HG03066 (cell line): ENCODE results near the gene LOXL1.
"Not testable (repeated sequence)": the region's sequence is repeated elsewhere in the genome, so short reads cannot be mapped to it uniquely, and the experiment has no call there.

Experiments used
- ATAC-seq: cut with Tn5 transposase; IDR thresholded peaks from one replicate; pipeline ENCODE4 v1.9.1; 2021; ENCODE audit warnings: low read depth; ENCODE audit not compliant: unreplicated experiment

LOXL1 gene

DNA sequence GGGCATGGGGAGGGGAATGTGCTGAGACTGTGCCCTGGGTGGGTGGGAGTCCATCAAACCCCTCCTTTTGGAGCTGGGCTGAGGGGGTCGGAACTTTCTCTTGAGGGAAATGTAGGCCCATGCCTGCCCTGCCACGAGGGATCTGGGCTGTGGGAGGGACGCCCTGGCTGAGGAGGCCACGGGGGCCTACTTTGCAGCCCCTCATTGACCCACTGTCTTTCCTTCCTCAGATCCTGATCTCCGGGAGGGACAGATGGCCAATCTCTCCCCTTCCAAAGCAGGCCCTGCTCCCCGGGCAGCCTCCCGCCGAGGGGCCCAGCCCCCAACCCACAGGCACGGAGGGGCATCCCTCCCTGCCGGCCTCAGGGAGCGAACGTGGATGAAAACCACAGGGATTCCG, 25.3 kb downstream of the LOXL1 start:
- ATAC-seq = no peak

GRCh38 chr15:73952171-73952912, 26.1 kb downstream of the LOXL1 start:
- no peak for ATAC-seq

- no peak for ATAC-seq
Observed at GRCh38 chr15:73952913-73953750, 26.9 kb downstream of the LOXL1 start.

DNA sequence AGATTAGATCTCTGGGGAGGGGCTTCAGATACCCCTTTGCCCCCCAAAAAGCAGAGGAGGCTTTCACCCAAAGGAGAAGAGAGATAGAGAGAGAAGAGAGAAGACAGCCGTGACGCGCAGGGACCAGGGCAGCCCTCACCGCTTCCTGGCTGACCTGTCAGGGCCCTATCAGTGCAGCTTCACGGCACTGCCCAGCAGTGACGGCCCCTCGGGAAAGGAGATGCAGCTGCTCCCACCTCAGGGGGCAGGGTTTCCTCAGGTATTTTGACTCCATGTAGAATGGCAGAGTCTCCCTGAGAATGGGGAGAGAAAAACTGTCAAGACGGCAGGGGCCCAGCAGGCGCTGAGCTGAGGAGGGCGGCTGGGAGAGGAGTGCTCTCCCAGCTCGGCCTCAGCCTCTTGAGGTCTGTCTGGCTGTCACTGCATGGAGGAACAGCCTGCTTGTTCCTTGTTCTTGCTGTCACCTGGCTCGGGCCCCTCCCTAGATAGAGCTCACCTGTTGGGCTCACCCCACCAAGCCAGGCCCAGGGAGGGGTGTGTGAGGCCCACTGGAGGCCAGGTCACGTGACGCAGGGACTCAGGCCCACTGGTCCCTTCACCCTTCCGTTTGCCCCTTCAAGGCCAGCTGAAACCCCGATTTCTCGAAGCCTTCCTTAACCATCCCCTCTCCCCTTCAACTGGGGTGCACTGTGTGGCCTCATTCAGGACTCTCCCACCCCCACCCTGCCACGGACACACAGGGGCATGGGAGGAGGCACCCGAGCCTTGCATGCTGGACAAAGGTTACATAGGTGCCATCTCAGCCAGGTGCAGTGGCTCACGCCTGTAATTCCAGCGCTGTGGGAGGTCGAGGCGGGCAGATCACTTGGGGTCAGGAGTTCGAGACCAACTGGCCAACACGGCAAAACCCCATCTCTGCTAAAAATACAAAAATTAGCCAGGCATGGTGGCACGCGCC, 28.2 kb downstream of the LOXL1 start:
- no peak for ATAC-seq

GRCh38 chr15:73955326-73955725, 29.1 kb downstream of the LOXL1 start:
- no peak for ATAC-seq

GRCh38 chr15:73955861-73956742, 29.8 kb downstream of the LOXL1 start:
- no peak for ATAC-seq

DNA sequence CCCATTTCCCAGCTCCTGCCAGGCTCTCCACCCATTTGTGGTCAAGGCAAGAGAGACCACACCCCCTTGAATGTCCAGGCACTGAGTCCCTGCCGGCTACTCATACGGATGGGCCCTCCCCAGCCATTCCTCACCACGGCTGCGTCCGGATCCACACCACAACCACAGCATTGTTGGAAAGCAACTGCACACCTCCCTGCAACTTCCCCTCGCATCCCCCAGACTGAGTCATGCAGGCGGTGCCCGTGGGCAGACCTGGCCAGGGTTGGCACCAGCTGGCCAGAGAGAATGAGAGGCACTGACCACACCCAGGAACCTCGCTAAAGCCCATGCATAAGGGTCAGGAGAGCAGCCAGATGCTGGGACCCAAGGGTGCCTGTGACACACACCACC, 30.5 kb downstream of the LOXL1 start:
- no peak for ATAC-seq

DNA sequence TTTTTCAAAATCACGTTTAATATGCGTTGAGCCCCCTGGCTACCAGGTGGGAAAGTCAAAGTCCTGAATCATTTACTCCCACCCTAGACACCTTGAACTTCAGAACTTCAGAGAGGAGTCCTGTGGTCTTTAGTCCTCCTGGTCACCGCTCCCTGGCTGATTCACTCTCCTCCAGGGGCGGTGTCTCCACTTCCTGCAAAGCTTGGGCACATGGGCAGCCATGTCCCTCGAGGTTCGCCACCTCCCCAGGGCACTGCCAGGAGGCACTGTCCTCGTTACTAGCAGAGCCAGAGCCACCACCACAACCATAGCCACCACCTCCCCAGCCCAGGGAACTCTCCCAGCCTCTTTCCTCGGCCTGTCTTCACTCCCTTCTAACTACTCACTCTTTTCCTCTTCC, 31.0 kb downstream of the LOXL1 start:
- ATAC-seq = no peak

DNA sequence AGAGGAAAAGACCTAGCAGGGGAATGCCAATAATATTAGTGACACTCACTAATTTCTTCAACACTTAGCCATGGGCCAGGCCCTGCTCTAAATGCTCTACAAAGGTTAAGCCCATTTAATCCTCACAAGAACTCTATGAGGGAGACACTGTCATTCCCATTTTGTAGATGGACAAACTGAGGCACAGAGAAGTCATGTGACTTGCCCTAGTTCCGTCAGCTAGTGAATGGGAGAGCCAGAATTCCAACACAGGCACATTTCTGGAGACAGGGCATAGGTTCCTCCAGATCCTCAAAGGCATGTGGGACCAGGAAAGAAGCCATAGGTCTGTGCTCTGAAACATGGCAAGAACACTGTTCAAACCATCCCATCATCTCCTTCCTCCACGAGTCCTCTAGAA, 31.5 kb downstream of the LOXL1 start:
- no peak for ATAC-seq

DNA sequence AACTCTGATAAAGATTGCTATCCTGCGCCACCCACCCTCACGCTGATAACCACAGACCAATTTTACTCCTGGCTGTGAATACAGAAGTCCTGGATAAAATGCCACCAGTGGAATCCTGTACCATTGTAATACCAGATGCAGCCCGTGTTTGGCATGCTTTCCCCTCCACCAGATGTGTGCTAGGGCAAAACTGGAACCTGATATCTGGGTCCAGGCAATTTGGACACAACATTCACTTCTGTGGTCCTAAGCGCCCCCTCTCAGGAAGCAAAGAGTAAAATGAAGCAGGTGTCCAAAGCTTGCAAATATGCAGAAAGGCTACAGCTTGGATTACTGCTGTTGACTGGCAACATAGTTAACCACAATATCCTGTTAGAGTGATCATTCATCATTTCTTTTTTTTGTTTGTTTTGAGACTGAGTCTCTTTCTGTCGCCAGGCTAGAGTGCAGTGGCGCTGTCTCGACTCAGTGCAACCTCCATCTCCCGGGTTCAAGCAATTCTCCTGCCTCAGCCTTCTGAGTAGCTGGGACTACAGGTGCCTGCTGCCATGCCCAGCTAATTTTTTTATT, 32.8 kb downstream of the LOXL1 start:
- ATAC-seq = no peak

DNA sequence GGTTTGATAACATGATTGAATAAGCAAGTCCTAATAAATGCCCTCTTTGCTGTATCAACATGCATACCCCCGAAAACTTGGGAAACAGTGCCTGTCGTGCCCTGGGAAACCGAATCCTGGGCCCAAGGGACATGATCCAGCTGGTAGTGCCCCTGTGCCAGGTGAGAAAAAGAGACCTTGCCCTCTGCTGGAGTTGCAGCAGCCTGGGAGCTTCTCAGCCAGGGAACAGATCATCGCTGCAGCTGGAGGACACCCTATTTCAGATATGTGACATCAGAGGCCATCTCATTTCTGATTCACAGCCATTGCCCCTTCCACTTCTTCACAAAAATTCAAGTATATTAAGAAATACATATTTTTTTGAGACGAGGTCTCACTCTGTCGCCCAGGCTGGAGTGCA, 33.5 kb downstream of the LOXL1 start:
- ATAC-seq = no peak

DNA sequence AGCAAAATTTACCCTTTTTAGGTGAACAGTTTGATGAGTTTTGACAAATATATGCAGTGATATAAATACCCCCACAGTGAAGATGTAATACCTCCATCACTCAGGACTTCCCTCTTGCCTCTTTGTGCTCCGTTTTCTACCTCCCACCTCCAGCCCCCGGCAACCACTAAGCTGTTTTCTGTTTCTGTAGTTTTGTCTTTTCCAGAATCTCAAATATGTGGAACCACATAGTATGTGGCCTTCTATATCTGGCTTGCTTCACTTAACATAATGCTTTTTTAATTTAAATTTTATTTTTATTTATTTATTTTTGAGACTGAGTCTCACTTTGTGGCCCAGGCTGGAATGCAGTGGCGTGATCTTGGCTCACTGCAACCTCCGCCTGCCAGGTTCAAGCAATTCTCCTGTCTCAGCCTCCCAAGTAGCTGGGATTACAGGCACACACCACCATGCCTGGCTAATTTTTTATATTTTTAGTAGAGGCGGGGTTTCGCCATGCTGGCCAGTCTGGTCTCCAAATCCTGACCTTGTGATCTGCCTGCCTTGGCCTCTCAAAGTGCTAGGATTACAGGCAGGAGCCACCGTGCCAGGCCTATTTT, 34.3 kb downstream of the LOXL1 start:
- ATAC-seq = not testable (repeated sequence)

- ATAC-seq = no peak
Observed at GRCh38 chr15:73962433-73962832, 36.2 kb downstream of the LOXL1 start.

DNA sequence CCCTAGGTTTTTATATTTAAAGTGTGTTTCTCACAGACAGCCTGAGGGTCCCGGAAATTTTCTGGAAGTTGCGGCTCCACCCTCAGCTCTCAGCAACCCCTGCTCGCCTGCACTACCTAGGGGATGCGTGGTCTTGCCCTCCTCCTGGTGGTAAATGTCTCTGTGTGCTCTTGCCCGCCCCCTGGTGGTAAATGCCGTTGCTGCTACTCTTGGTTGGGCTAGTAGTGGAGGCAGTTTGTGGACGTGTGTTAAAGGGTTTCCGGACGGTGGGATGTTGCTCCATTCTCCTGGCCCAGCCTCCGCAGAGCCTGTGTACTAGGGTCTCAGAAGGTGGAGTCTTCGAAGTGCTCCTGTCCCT, 38.5 kb downstream of the LOXL1 start:
- ATAC-seq = peak; percentile 57

GRCh38 chr15:73965094-73965757, 39.0 kb downstream of the LOXL1 start:
- peak; percentile 29 for ATAC-seq

DNA sequence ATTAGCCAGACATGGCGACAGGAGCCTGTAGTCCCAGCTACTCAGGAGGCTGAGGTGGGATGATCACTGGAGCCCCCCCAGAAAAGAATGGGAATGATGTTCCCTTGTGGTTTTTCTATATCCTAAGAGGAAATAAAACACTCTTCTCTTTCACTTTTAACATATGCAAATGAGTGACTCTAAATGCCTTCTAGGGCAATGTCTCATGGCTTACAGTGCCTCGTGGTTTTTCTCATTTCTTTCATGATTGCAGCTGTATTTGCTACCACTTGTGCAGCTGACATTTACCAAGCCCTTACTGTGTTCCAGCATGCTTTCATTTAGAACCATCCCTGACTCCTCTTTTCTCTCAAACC, 39.5 kb downstream of the LOXL1 start:
- peak; percentile 60 for ATAC-seq

DNA sequence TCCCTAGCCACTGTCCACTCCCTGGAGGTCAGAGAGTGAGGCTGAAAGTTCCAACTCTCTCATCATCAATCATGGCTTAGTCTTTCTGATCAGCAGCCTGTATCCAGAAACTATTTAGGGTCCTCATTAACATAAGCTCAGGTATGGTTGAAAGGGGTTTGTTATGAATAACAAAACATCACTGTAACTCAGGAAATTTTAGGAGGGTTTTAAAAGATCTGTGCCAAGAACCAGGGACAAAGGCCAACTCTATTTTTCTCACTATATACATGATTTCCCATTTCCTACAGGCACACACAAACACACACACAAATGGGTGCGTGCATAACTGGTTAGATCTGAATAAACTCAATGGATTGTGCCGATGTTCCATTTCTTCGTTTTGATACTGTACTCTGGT, 42.2 kb downstream of the LOXL1 start:
- ATAC-seq = no peak

DNA sequence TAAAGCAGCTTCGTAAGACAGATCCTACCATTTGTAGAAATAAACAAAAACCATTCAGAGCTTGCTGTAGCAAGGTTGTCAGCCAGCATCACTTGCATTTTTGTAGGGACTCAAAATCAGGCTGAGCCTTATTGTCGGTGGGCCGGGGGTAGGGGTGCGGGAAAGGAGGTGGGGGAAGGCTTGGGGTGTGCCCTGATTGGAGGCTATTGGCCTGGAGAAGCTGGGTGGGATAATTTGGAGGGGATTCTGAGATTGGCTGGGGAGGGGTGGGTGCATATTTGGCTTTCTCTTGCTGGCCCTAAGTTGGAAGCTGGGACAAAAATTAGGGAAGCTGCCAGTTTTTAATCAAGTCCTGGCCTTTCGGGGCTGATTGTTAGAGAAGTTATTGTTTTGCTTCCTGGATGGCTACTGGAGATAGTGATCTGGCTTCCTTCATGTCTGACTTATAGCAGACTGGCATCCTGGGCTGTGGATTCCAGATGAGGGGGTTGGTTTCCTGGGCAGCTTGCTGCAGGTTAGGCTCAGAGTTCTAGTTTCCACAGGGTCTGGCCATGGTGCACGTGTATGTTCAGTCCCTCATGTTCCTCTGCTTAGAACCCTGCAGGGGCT, 43.0 kb downstream of the LOXL1 start:
- no peak for ATAC-seq
